Gastrocnemius medialis (tissue), 4 donors: Measurements from ENCODE around the gene ELMO1. TPM values are rescaled to one million over a fixed set of nuclear protein-coding genes. Genes with fewer than 3 reads are reported as not detected.

Experiments
- ATAC-seq, 2 donors: fragments of 150-250 bp; one replicate each; pipeline ENCODE4 v1.9.1; 2016
- DNase-seq, 2 donors: peaks; one replicate each; pipeline ENCODE4 v3.0.0-alpha.2; 2019
- H3K27ac ChIP-seq, 4 donors: fragments of 200-600 bp; sonication (generic); 1 replicate in 1 of 4; 2 replicates in 3 of 4; pipeline ENCODE4 v1.5.1; 2016 to 2018; ENCODE audit warnings: mild to moderate bottlenecking in 2 of 4, moderate library complexity in 1 of 4
- H3K27me3 ChIP-seq, 3 donors: fragments of 200-600 bp; sonication (generic) in 2 of 3; 1 replicate in 1 of 3; 2 replicates in 2 of 3; pipeline versions ENCODE4 v1.5.1 to v1.6.0; 2016 to 2019; ENCODE audit warnings: mild to moderate bottlenecking in 1 of 3, moderate library complexity in 1 of 3
- H3K36me3 ChIP-seq, 2 donors: fragments of 200-600 bp; sonication (generic) in 1 of 2; one replicate each; pipeline ENCODE4 v1.5.1; 2017 to 2018
- H3K4me1 ChIP-seq, 2 donors: fragments of 200-600 bp; sonication (generic) in 1 of 2; one replicate each; pipeline ENCODE4 v1.5.1; 2016 to 2017; ENCODE audit warnings: mild to moderate bottlenecking in 2 of 2
- H3K4me3 ChIP-seq, 4 donors: fragments of 200-600 bp; sonication (generic) in 3 of 4; 1 replicate in 1 of 4; 2 replicates in 3 of 4; pipeline ENCODE4 v1.5.1; 2016 to 2019; ENCODE audit warnings: mild to moderate bottlenecking in 2 of 4
- H3K9me3 ChIP-seq, 3 donors: fragments of 200-600 bp; sonication (generic) in 2 of 3; 1 replicate in 1 of 3; 2 replicates in 2 of 3; pipeline ENCODE4 v1.5.1; 2016 to 2019
- CTCF ChIP-seq, 5 experiments: fragments of 450-650 bp in 3 of 5; fragments of 200-600 bp in 2 of 5; sonication (generic) in 2 of 5; IDR thresholded peaks in 4 of 5; conservative IDR thresholded peaks in 1 of 5; 1 replicate in 4 of 5; 2 replicates in 1 of 5; pipeline ENCODE4 v1.5.1; 2016 to 2019; ENCODE audit warnings: antibody characterized with exemption in 5 of 5, mild to moderate bottlenecking in 3 of 5, moderate library complexity in 3 of 5
- POLR2A ChIP-seq, 2 donors: fragments of 450-650 bp; IDR thresholded peaks; one replicate each; pipeline ENCODE4 v1.6.1; 2017; ENCODE audit warnings: antibody characterized with exemption in 2 of 2, mild to moderate bottlenecking in 2 of 2, moderate library complexity in 2 of 2
- in situ Hi-C, 4 donors: fragments of 200-750 bp; cut with MboI; loops; one replicate each; pipeline versions ENCODE4 v1.15.0 to v1.8.0; 2017; ENCODE audit warnings: low sequenced_read_pairs in 4 of 4
- intact Hi-C: fragments of 100-400 bp; cut with DNase I; formaldehyde crosslinking; loops from one replicate; pipeline ENCODE4 v1.15.1; 2023; ENCODE audit warnings: low total_unique reads
- total RNA-seq, 4 donors: library from RNA; depleted of rRNA; stranded (reverse); fragments of >200 nt; gene quantifications; one replicate each; pipeline versions ENCODE4 v1.1.0 to v1.2.3, GENCODE V29; 2016

ELMO1 gene
- total RNA-seq, 4 donors from 2014 or later = 8.4 to 18.9 (median 14.6) TPM

GRCh38 chr7:36887969-36888368 is 560.7 kb downstream of the ELMO1 start:
- Histone ChIP-seq H3K4me3 (no peak overlapping the region), H3K36me3 (no peaks in the 10 kb centered on the region), H3K9me3 (no peaks in the 10 kb centered on the region), H3K27me3 (no peaks in the 10 kb centered on the region), H3K27ac (no peak overlapping the region), H3K4me1 (no peaks in the 10 kb centered on the region)
- intact Hi-C loops (no loop called here), in situ Hi-C loops (no loop called here)
- TF ChIP-seq POLR2A (IDR thresholded peaks at IDR 0.05) = no peak
- TF ChIP-seq CTCF (IDR thresholded peaks at IDR 0.05 in 4 of 5, conservative IDR thresholded peaks at IDR 0.05 in 1 of 5) = no peak
- DNase-seq (no peak), ATAC-seq (no peak)

- Histone ChIP-seq H3K27me3 (no peaks in the 10 kb centered on the region), H3K27ac (no peak overlapping the region), H3K36me3 (no peaks in the 10 kb centered on the region), H3K9me3 (no peaks in the 10 kb centered on the region), H3K4me3 (no peak overlapping the region), H3K4me1 (no peaks in the 10 kb centered on the region)
- DNase-seq = no peak
- in situ Hi-C loops = no loop called here
- ATAC-seq = no peak
- intact Hi-C loops = no loop called here
- no peak for TF ChIP-seq POLR2A (IDR thresholded peaks at IDR 0.05)
- TF ChIP-seq CTCF (IDR thresholded peaks at IDR 0.05 in 4 of 5, conservative IDR thresholded peaks at IDR 0.05 in 1 of 5) = no peak
Observed at GRCh38 chr7:36887233-36887632, 561.4 kb downstream of the ELMO1 start.

- ATAC-seq (no peak), DNase-seq (no peak)
- no peaks in the 10 kb centered on the region for H3K4me1 ChIP-seq
- TF ChIP-seq CTCF (IDR thresholded peaks at IDR 0.05 in 4 of 5, conservative IDR thresholded peaks at IDR 0.05 in 1 of 5) (no peak), POLR2A (IDR thresholded peaks at IDR 0.05) (no peak)
- no peak overlapping the region for H3K4me3 ChIP-seq
- no peaks in the 10 kb centered on the region for H3K27me3 ChIP-seq
- intact Hi-C loops (no loop called here), in situ Hi-C loops (no loop called here)
- no peaks in the 10 kb centered on the region for H3K36me3 ChIP-seq
- no peaks in the 10 kb centered on the region for H3K9me3 ChIP-seq
- no peak overlapping the region for H3K27ac ChIP-seq
Observed at GRCh38 chr7:36884910-36885309, 563.8 kb downstream of the ELMO1 start.

- TF ChIP-seq CTCF (IDR thresholded peaks at IDR 0.05 in 4 of 5, conservative IDR thresholded peaks at IDR 0.05 in 1 of 5) = no peak
- no peak for TF ChIP-seq POLR2A (IDR thresholded peaks at IDR 0.05)
- no peaks in the 10 kb centered on the region for H3K36me3 ChIP-seq
- H3K27ac ChIP-seq = no peak overlapping the region
- no peak for ATAC-seq
- no peak overlapping the region for H3K4me3 ChIP-seq
- H3K9me3 ChIP-seq = no peaks in the 10 kb centered on the region
- no peaks in the 10 kb centered on the region for H3K27me3 ChIP-seq
- DNase-seq = no peak
- intact Hi-C loops = no loop called here
- no peaks in the 10 kb centered on the region for H3K4me1 ChIP-seq
- in situ Hi-C loops = no loop called here
Observed at GRCh38 chr7:36884351-36884750, 564.3 kb downstream of the ELMO1 start.

GRCh38 chr7:36881233-36881874 is 567.3 kb downstream of the ELMO1 start:
- no peaks in the 10 kb centered on the region for H3K36me3 ChIP-seq
- in situ Hi-C loops = no loop called here

More at GRCh38 chr7:36881233-36881874, 567.3 kb downstream of the ELMO1 start:
- Histone ChIP-seq H3K27ac (no peak overlapping the region), H3K9me3 (no peaks in the 10 kb centered on the region), H3K4me3 (no peak overlapping the region), H3K27me3 (no peaks in the 10 kb centered on the region), H3K4me1 (no peaks in the 10 kb centered on the region)
- intact Hi-C loops = no loop called here
- ATAC-seq (no peak), DNase-seq (no peak)
- no peak for TF ChIP-seq POLR2A (IDR thresholded peaks at IDR 0.05)
- TF ChIP-seq CTCF (IDR thresholded peaks at IDR 0.05 in 4 of 5, conservative IDR thresholded peaks at IDR 0.05 in 1 of 5) = no peak
